ENCODE results near the gene DTNBP1.
A peak's percentile ranks its signal among the peaks of the same experiment; 100 is the strongest.

Gene DTNBP1, protein sequence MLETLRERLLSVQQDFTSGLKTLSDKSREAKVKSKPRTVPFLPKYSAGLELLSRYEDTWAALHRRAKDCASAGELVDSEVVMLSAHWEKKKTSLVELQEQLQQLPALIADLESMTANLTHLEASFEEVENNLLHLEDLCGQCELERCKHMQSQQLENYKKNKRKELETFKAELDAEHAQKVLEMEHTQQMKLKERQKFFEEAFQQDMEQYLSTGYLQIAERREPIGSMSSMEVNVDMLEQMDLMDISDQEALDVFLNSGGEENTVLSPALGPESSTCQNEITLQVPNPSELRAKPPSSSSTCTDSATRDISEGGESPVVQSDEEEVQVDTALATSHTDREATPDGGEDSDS
- total RNA-seq: 6.9 to 7.7 reads per million in 2 donors

DNA sequence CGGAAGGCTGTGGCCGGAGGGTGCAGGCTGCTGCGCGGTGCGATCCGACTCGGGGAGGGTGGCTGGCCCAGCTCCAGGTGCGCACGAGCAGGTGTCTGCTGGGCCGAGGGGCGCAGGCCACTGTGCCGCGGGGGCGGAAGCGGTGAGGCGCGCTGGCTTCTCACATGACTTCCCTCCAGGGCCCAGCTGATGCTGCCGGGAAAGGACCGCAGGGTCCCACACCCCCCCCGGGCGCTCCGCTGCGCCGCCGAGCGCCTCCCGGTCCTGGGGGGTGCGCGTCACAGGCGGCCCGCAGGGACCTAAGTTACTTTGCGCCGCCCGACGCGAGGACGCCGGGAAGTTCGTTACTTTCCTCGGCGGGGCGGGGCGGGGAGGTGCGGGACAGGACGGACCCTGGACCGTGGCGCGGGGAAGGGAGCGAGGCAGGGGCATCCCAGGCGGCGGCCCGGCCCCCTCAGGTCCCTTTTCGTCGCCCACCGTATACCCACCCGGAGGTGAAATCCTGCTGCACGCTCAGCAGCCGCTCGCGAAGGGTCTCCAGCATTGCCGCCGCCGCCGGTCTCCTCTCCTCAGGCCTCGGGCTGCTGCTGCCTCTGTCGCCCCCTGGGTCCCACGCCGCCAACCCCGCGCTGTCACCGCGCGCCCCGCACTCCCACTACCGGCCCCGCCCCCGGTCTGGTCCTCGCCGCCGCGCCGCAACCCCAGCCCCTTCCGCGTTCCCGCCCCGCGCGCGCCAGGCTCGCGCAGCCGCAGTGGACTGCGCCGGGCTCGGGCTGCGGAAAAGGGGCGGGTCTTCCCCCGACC, at the start of gene DTNBP1:
DTNBP1 (minus strand) TSS at position 703 of the 804 bp plus-strand sequence; CDS start at position 544, 159 bp downstream.
- DNase-seq: peak; percentile 73

DNA sequence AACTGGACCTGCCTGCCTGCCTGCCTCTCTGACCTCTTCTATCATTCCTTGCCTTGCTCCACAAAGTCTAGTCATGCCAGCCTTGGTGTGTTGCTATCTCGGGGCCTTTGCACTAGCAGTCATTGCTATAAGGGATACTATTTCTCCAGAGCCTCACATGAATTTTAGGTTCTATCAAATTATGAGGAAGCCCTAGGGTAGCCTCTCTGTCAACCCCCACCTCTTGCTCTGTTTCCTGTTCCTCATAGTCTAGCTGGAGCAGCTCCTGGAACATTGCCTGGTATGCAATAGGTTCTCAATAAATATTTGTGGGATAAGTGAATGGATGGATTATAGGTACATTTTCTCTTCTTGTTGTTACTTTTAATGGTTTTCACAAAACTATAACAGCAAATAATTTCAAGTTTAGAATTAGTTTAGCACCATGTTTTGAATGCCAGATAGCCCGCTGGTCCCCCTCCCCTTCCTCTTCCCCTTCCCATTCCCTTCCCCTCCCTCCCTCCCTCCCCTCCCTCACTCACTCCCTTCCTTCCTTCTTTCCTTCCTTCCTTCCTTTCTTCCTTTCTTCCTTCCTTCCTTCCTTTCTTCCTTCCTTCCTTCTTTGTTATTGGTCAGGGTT, 46.9 kb upstream of the DTNBP1 start:
- DNase-seq: no peak

DNA sequence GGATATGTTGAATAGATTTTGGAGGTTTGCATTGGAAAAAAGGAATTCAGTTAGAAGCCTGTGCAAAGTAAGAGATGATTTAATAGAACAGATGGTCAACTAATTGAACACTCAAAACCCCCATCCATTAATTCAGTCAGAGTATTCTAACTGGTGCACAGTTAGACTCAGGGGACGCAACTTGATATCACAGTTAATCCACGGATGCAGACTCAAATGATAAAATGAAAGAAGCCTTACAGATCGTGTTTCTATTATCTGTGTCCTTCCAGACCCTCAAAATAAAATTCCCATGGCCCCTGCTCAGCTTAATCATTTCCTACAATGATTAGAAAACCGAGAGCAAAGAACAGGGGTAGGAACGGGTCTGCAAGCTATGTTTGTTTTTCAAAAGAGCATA, 45.4 kb upstream of the DTNBP1 start:
- DNase-seq: no peak

DNA sequence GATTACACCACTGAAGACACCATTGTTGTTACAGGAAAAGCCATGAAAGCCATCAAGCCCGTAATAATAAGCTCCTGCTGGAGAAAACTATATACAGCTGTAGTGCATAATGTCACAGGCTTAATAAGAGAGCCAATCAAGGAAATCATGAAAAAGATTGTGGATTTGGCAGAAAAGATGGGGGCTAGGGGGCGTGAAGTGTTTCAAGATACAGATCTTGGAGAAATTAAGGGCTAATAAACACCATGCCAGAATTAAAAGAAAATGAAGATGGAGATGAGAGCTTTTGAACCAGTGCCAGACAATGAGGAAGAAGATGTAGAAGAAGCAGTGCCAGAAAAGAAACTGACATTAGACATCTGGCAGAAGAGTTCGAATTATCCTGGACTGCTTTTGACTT, 43.2 kb upstream of the DTNBP1 start:
- DNase-seq: no peak

DNA sequence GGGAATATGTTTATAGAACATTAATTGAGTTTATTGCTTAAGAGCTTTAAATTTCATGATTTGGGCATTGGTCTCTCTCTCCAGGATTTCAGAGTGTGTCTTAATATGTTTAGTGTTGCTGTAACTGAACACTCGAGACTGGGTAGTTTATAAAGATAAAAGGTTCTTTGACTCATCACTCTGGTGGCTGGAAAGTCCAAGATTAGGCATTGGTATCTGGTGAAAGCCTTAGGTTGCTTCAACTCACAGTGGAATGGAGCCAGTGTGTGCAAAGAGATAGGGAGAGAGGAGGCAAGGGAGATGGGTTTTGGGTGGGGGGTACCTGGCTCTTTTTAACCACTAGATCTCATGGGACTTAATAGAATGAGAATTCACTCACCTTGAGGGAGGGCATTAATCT, 35.6 kb upstream of the DTNBP1 start:
- no peak for DNase-seq

DNA sequence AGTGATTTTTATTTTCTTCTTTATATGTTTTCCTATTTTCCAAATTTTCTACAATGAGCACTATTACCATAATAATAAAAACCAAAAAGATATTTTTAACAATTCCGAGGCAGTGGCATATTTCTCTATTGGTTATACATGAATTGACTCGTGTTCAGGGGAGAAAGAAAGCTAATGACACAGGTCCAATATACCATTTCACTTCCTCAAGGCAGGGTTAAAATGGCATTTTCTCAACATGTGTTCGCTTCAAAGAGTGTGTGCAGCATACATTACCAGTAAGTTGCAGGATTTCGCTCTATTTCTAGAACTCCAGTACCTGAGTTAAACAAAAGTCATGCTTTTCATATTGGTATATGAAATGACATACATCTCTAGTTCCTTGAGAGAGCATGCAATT, 35.1 kb upstream of the DTNBP1 start:
- no peak for DNase-seq

DNA sequence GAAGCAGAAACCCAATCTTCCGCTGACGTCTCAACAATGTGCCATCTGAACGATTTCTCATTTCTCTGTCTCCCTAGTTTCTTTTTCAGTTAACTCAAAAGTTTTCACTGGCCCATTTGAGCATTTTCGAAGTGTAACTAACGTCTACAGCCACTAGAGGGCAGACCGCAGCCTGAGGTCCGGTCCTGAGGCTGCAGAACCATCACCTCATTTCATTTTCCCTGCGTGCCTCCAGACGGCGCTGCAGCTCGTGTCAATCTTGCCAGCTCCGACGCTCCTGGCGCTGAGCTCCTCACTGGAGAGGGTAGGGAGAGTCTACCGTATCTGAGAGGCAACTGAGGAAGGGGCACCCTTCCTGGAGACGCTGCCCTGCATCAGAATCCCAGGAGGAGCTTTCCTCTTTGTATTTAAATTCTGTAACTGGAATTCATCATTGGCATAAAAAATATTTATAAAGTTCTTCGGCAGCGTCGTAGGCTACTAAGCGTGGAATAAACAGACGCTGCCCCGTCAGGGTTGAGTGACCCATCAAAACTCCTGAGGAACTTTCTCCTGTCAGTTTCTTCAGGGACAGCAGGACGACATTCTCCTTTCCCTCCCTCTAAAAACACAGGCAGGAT, 28.5 kb upstream of the DTNBP1 start:
- peak; percentile 21 for DNase-seq

DNA sequence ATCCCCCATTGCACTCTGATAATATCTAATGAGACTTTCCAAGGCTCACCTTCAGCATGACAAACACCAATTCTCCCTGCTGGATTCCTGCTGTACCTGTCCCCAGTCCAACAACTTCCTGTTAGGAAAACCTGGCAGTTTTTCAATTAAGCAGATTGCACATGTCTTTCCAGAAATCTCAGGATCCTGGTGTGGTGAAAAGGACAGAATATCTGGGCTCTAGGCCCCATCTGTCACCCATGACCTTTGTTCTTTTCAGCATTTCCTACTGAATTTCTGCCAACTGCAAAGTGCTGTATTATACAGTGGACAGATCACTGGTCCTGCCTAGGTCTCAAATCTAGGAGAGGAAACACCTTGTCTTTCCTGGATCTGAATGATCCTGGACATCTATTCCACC, 27.7 kb upstream of the DTNBP1 start:
- no peak for DNase-seq

DNA sequence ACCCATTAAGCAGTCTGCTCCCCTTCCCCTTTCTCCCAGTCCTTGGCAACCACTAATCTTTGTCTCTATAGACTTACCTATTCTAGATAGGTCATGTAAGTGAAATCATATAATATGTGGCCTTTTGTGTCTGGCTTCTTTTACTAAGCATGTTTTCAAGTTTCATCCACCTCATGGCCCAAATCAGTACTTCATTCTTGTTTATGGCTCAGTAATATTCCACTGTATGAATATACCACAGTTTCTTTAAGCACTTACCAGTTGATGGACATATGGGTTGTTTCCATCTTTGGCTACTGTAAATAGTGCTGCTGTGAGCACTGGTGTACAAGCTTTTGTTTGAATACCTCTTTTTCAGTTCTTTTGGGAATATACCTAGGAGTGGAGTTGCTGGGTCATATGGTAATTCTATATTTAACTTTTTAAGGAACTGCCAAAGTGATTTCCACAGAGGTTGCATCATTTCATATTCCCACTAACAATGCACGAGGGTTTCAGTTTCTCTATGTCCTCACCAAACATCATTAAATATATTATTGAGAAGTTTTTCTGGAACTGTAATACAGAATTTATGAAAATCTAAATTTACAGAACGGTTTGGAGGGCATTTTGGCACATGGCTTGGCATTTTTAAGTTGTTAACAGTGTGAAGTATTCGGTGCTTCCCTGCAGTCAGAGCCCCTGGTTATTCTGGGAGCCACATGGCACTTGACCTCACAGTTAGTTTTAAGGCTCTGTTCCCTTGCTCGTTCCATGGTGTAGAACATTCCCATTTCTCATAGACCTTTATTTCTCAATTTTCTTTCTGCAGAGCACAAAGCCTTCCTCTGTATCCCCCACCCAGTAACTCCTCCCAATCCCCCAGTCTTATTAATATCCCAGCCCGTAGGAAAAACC, 27.0 kb upstream of the DTNBP1 start:
- no peak for DNase-seq

DNA sequence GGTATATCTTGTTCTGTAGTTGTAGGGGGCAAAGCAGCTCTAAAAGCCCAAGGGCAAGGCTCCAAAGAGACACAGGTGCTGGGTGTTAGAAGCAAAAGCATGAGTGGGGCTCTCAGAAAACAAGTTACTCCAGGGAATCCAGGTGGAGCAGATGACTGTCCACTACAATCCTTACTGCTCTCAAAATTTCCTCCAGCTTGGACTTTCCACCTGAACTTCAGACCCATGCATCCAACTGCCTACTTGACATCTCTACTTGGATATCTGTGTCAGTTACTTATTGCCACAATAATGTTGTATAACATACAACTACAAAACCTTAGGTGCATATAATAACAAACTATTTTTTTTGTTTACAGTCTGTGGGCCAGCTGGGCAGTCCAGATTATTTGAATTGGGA, 22.8 kb upstream of the DTNBP1 start:
- no peak for DNase-seq

DNA sequence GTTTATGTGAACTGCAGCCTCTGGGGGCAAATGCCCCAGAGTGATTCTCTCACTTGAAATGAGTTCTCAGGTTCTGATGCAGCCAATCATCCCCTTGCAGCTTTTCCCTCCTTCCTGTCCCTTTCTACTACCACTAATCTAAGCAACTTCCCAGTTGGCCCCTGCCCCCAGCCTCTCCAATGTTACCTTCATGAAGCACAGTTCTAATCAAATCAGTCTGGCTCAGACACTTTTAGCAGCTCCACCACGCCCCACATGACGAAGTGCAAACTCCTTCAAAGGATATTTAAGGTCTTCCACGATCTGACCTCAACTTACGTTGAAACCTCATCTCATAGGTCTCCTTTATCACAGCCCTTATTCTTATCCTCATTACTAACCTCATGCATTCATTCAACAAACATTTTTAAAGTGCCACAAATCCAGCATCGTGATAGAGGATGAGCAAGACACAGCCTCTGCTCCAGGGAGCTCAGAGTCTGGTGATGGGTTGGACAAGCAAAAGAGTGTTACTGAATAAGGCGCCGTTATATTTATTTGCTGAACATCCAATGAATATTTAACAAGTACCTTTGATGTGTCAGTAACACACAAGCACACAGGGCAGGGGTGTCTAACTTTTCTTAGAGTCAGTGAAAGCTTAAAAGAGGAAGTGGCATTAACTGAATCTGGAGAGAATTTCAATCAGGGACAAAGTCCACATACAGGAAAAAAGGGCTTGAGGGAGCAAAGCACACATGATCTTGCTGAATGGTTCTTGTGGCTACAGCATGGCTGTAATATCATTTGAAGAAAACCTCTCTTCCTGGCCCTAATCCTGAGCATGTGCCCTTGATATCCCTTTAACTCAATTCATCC, 20.4 kb upstream of the DTNBP1 start:
- no peak for DNase-seq

DNA sequence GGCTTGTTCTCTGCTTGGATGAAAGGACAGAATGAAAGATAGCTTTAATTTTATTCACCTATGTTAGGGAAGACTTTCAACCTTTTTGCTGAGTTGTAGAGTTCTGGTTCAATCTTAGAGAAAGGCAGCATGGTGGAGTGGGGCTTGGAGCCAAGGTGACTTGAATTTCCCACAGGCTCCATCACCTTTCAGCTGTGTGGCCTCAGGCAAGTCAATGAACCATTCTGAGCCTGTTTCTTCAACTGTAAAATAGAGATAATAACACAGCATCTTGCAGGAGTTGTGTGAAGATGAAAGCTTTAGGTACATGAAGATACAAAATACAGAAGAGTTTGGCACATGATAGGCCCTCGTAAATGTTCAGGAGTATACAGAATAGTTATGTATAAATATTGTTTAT, 19.1 kb upstream of the DTNBP1 start:
- no peak for DNase-seq

DNA sequence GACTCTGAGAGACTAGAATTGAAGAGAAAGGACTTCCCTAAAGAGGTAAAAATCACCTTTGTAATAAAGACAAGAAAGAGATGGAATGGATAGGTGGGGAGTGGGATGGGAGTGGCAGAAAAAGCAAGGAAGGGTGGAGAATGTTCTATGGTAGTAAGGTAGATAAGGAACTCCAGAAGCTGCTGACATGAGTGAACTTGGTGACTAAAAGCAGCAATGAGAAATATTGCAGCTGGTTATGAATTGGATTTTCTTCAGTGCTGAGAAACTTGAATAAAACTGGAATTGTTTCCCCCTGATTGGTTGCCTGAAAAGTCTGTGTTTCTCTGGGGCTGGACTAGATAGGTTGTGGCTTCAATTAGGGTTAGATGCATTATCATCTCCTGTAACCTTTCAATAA, 15.7 kb upstream of the DTNBP1 start:
- no peak for DNase-seq

DNA sequence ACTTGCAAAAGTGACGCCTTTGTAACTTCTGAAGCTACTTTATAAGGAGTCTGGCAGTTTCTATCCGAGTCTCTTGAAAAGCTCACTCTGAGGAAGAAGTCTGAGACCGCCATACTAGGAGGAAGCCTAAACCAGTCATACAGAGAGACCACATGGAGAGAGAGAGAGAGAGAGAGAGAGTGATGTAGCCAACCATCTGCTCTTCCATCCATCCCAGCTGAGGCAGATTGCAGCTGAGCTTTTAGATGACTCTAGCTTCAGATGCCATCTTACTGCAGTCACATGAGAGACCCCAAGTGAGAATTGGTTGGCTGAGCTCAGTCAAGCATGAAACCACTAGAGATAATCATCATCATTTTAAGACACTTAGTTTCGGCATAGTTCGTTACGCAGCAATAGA, 15.0 kb upstream of the DTNBP1 start:
- no peak for DNase-seq

DNA sequence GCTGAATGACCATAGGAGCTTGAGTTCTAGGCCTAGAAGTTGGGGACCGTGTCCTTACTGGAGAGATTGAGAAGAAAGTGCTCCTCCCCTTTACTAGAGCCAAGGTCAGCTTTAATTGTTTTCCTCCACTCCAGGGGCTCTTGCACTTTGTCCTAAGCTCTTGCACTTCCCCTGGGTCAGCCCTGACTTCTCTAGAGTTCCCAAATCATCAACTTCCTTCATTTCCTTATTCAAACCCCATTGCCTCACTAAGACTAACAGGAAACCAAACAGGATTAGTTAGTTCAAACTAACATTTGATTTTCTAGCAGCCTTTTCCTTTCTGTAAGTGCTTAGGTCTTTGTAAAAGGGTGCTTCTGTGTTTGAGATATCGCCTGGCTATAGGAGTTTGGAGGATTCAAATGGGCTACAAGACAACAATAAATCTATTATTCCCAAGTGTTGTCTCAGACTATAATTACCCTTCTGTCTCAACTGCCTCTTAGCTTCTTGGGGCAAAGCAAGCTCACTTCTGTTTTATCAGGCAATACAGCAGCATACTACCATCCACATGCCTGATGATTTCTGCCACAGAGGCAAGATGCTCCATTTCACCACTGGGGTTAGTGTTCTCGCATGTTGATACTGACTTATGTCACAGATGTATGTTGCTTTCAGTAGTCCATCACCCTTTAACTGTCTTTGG, 12.8 kb upstream of the DTNBP1 start:
- DNase-seq: no peak

DNA sequence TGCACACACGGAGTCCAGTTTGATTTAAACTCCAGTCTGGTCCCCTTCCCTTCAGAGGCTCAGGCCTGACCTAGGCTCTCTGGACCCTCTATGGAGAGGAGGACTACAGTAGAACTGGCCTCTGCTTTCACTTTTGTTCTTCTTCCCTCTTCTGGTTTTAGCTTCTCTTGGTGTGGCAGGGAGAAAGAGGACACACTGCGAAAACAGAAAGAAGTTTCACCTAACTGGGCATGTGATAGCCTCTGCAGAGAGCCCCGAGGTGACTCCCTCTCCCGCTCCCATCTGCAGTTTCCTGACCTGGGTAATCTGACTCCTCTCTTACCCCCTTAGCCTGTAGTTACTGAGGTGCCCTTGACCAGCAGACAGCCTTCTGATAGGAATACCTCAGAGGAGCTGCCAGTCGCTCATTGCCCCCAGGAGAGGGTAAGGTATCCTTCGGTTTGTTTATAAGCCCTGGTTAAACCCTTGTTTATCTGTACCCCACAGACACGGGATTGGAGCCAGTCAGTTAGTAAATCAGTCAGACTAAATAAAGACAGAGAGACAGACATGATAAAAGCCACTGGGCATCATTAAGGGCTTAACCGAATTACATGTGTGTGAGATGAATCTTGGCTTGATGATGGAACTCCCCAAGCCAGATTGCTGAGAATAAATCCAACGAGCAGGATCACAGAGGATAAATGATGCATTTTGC, 12.0 kb upstream of the DTNBP1 start:
- DNase-seq: no peak

DNA sequence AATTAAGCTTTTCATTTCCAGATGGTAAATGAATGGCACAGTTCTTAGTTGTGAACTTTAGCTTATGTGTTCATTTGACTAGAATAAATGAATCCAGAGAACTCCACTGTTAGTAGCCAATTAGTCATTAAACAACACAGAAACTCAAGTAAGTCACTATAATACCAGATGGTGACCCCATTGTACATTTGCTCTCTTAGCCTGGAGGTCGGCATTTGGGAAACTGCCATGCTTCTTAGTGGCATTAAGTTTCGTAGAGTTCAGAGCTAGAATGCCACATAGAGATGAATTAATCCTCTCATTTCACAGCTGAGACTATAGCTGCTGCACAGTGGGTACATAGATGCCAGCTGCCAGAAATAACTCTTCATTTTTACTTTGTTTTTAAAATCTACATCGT, 10.8 kb upstream of the DTNBP1 start:
- DNase-seq: no peak

DNA sequence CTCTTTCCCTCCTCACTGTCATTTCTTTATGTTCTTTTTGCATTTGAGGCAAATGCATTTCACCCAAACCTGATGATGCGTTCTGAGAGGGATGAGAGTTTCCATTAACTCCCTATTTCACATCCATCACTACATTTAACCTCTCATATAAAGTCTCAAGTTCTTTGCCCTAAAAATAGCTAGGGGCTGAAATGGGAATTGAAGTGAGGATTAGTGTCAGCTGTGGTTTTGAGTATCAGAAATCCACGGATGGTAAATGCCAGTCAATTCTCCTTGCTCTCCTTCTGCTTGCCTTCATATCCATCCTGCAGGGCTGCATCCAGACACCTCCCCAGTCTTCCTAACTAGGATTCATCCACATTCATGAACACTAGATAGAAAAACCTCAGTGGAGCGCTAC, 10.0 kb upstream of the DTNBP1 start:
- DNase-seq: no peak

DNA sequence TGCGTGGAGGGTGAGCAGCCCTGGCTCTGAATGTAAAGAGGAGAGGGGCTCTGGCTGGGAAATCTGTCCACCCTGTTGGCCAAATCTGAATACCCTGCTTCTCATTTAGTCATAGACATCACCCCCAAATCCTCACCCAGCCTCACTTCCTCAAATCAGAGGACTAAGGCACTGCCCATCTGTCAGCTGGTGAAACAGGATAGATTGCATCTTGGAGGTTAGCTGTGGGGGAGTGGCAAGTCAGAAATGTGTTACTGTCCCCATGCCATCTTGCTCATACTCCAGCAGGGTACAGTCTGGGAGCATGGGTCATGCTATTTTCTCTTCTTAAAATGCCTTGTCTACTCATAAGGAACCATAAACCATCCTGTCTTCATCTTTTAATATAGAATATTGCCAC, 9.5 kb upstream of the DTNBP1 start:
- DNase-seq: no peak

DNA sequence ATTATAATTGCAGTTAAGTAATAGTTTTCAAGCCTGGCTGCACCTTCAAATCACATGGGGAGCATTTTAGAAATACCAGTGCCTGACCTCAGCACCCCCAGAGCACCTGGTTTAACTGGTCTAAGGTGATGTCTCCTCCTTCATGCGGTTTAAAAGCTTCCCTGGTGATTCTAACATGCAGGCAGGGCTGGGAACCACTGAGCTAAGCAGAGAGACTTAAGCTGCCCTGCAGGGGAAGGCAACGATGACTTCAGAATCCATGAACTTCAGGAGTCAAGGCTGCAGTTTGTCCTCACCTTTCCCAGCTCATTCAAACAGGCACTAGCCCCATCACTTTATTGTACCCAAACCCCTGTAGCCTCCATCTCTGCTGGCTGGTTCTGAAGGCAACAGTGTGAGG, 6.1 kb upstream of the DTNBP1 start:
- no peak for DNase-seq
